Neural progenitor cell (in vitro differentiated cells): Measurements from ENCODE around the gene PKNOX2.

ENCODE experiments used
- CTCF ChIP-seq: fragments of 200-600 bp; sonication (generic); IDR thresholded peaks from 2 replicates; pipeline ENCODE4 v1.5.1; 2017; ENCODE audit warnings: antibody characterized with exemption, mild to moderate bottlenecking
- EZH2 ChIP-seq: fragments of 200-600 bp; sonication (generic); IDR thresholded peaks from 2 replicates; pipeline ENCODE4 v1.6.1; 2017; ENCODE audit warnings: antibody characterized with exemption, mild to moderate bottlenecking, moderate library complexity

DNA sequence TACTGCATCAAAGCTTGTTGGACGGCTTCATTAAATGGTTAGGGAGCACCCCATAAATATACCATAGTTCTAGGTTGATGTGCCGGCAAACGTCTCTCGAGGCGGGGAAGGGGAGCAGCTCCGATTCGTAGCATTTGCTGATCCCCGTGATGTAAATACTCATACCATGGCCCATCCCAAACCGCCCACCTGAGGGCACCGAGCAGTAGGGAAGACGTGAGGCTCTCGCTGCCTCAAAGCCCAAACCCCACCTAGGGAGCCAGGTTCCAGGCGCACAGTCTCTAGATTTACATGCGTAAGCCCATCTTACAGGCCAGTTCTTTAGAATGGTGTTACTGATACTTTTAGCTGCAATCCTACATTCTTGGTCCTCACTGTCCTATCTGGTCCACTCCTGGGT lies 207.5 kb downstream of the PKNOX2 start:
- TF ChIP-seq CTCF = no peak
- no peak for TF ChIP-seq EZH2
